GM12892 (cell line): ENCODE measurements around the gene NFIC.

Source experiments
- POLR2A ChIP-seq: IDR thresholded peaks from 2 replicates; pipeline ENCODE4 v1.6.1; 2011; ENCODE audit warnings: low read depth, low read length, control low read depth
- TAF1 ChIP-seq: IDR thresholded peaks from 2 replicates; pipeline ENCODE4 v1.6.1; 2011; ENCODE audit warnings: low read depth, mild to moderate bottlenecking, control low read depth, low read length, borderline replicate concordance

GRCh38 chr19:3401004-3401768, 34.8 kb downstream of the NFIC start:
- TF ChIP-seq TAF1: no peak
- no peak for TF ChIP-seq POLR2A
